RWPE2 (cell line): ENCODE measurements around the gene ABCA6.

Experiments used
- ATAC-seq: fragments of 200-7000 bp; cut with Tn5 transposase; 3 replicates; pipeline ENCODE4 v1.9.1; 2021; ENCODE audit warnings: low read depth
- DNase-seq: peaks from one replicate; pipeline ENCODE4 v3.0.0-alpha.2; 2020; ENCODE audit warnings: low spot score
- H3K27ac ChIP-seq: fragments of 450-650 bp; 2 replicates; pipeline ENCODE4 v1.5.1; 2017; ENCODE audit warnings: mild to moderate bottlenecking; ENCODE audit not compliant: poor library complexity, severe bottlenecking
- H3K27me3 ChIP-seq: fragments of 250-450 bp; sonication (Bioruptor Pico); 2 replicates; pipeline ENCODE4 v1.5.1; 2021; ENCODE audit warnings: mild to moderate bottlenecking, moderate library complexity; ENCODE audit not compliant: insufficient read depth, poor library complexity, severe bottlenecking
- H3K36me3 ChIP-seq: fragments of 250-450 bp; sonication (Bioruptor Pico); 2 replicates; pipeline ENCODE4 v1.5.1; 2020; ENCODE audit warnings: low read depth, mild to moderate bottlenecking, moderate library complexity
- H3K4me1 ChIP-seq: fragments of 250-450 bp; sonication (Bioruptor Pico); 2 replicates; pipeline ENCODE4 v1.5.1; 2021; ENCODE audit warnings: mild to moderate bottlenecking, moderate library complexity; ENCODE audit not compliant: insufficient read depth, poor library complexity, severe bottlenecking
- H3K4me3 ChIP-seq: fragments of 250-450 bp; sonication (Bioruptor Pico); 2 replicates; pipeline ENCODE4 v1.5.1; 2021; ENCODE audit warnings: mild to moderate bottlenecking, moderate library complexity; ENCODE audit not compliant: severe bottlenecking
- H3K9me3 ChIP-seq: fragments of 250-450 bp; sonication (Bioruptor Pico); 2 replicates; pipeline ENCODE4 v1.5.1; 2021; ENCODE audit warnings: mild to moderate bottlenecking, moderate library complexity; ENCODE audit not compliant: severe bottlenecking
- CTCF ChIP-seq: fragments of 450-650 bp; IDR thresholded peaks from one replicate; pipeline ENCODE4 v1.5.1; 2017; ENCODE audit warnings: mild to moderate bottlenecking, moderate library complexity; ENCODE audit not compliant: poor library complexity, severe bottlenecking

ABCA6 gene

DNA sequence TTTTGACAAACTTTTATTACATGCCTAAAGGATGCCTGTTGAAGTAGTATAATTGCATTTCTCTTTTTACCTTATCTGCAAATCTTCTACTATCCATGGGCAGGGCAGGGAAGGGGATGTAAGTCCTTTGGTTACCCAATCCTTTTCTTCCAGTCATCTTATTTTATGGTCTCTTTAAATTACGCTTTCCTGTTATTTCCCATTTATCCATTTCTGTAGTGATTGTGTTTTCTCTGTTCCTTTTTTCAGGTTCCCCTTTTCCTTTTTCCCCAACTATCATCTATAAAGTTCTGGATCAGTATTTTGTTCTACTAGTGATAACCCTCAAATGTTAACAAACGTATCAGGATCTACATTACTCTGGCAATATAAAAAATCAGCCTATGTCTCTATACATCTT, 77.7 kb downstream of the ABCA6 start:
- H3K27ac ChIP-seq: no peak overlapping the region
- no peak overlapping the region for H3K4me3 ChIP-seq
- H3K27me3 ChIP-seq: no peaks in the 10 kb centered on the region
- no peaks in the 10 kb centered on the region for H3K9me3 ChIP-seq
- no peak for DNase-seq
- no peaks in the 10 kb centered on the region for H3K4me1 ChIP-seq
- H3K36me3 ChIP-seq: no peaks in the 10 kb centered on the region
- no peak for ATAC-seq
- no peak for TF ChIP-seq CTCF

- Histone ChIP-seq H3K4me3 (no peak overlapping the region), H3K27me3 (no peaks in the 10 kb centered on the region), H3K27ac (no peak overlapping the region), H3K4me1 (no peaks in the 10 kb centered on the region), H3K9me3 (no peaks in the 10 kb centered on the region), H3K36me3 (no peaks in the 10 kb centered on the region)
- ATAC-seq: no peak
- TF ChIP-seq CTCF: no peak
- no peak for DNase-seq
Observed at GRCh38 chr17:69062860-69063581, 78.7 kb downstream of the ABCA6 start.

- ATAC-seq (no peak), DNase-seq (no peak)
- Histone ChIP-seq H3K27ac (no peak overlapping the region), H3K4me1 (no peaks in the 10 kb centered on the region), H3K9me3 (no peaks in the 10 kb centered on the region), H3K36me3 (no peaks in the 10 kb centered on the region), H3K27me3 (no peaks in the 10 kb centered on the region), H3K4me3 (no peak overlapping the region)
- no peak for TF ChIP-seq CTCF
Observed at GRCh38 chr17:69061721-69062556, 79.8 kb downstream of the ABCA6 start.

DNA sequence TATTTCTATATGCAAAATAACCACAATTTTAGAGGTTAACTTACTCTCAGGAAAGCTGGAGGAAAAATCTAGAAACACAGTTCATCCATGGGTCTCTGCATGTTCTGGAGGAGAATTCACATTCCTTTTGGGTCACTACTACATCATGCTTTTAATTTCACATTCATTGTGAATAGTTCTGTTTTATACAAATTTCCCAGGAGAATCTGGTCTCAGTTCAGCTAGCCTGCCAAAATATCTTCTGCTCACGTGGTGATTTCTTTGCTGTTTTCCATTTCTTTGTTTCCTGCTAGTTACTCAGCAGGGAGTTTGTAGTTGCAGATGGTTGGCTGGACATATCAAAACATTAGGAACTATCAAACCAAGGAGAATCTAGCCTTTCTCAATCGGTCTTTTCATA, 80.9 kb downstream of the ABCA6 start, which contains the start of gene ABCA9:
TSS of gene ABCA9 (minus strand) at position 106 of the 400 bp plus-strand sequence. CDS start 9,801 bp downstream, outside the sequence.
- DNase-seq (no peak), ATAC-seq (no peak)
- Histone ChIP-seq H3K9me3 (no peaks in the 10 kb centered on the region), H3K27me3 (no peaks in the 10 kb centered on the region), H3K4me3 (no peak within 1 kb of the TSS), H3K4me1 (no peaks in the 10 kb centered on the region), H3K36me3 (no peaks in the 10 kb centered on the region), H3K27ac (no peak within 1 kb of the TSS)
- TF ChIP-seq CTCF: no peak
